ENCODE results near the gene SEMA3F.

GRCh38 chr3:50139308-50139707 is 15.8 kb upstream of the SEMA3F start:
- TF ChIP-seq, protein P1, sequence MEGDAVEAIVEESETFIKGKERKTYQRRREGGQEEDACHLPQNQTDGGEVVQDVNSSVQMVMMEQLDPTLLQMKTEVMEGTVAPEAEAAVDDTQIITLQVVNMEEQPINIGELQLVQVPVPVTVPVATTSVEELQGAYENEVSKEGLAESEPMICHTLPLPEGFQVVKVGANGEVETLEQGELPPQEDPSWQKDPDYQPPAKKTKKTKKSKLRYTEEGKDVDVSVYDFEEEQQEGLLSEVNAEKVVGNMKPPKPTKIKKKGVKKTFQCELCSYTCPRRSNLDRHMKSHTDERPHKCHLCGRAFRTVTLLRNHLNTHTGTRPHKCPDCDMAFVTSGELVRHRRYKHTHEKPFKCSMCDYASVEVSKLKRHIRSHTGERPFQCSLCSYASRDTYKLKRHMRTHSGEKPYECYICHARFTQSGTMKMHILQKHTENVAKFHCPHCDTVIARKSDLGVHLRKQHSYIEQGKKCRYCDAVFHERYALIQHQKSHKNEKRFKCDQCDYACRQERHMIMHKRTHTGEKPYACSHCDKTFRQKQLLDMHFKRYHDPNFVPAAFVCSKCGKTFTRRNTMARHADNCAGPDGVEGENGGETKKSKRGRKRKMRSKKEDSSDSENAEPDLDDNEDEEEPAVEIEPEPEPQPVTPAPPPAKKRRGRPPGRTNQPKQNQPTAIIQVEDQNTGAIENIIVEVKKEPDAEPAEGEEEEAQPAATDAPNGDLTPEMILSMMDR (IDR thresholded peaks at IDR 0.05), result no peak
- TF ChIP-seq POLR2AphosphoS5 (IDR thresholded peaks at IDR 0.05), result no peak

Measured in upper lobe of left lung (tissue), 4 donors.